Mucosa of descending colon (tissue), 3 donors: ENCODE results near the gene ATP2A3. TPM values are rescaled to one million over a fixed set of nuclear protein-coding genes. Genes with fewer than 3 reads are reported as not detected.

Source experiments
- ATAC-seq: fragments of 200-7000 bp; cut with Tn5 transposase; one replicate; pipeline ENCODE4 v1.9.1; 2020; ENCODE audit warnings: mild to moderate bottlenecking, moderate library complexity
- DNase-seq, 3 donors: peaks; one replicate each; pipeline ENCODE4 v3.0.0-alpha.2; 2020
- H3K36me3 ChIP-seq: fragments of 200-600 bp; one replicate; pipeline ENCODE4 v1.8.0; 2021; ENCODE audit warnings: low read depth, mild to moderate bottlenecking
- H3K4me1 ChIP-seq: fragments of 200-600 bp; one replicate; pipeline ENCODE4 v1.8.0; 2021; ENCODE audit warnings: low read depth, mild to moderate bottlenecking
- H3K4me3 ChIP-seq: fragments of 200-600 bp; one replicate; pipeline ENCODE4 v1.8.0; 2021; ENCODE audit warnings: mild to moderate bottlenecking
- H3K9me3 ChIP-seq: fragments of 200-600 bp; one replicate; pipeline ENCODE4 v1.8.0; 2021; ENCODE audit warnings: mild to moderate bottlenecking
- intact Hi-C, 2 donors: fragments of 100-400 bp; cut with DNase I in 1 of 2; cut with micrococcal nuclease in 1 of 2; formaldehyde crosslinking; loops; one replicate each; pipeline versions ENCODE4 v1.11.0 to v1.11.1; 2022; cut with DNase I, micrococcal nuclease
- total RNA-seq, 3 donors: library from RNA; stranded (reverse); fragmentation: NEBNext Ultra II Directional in 2 of 3; extraction: Animal tissue kit (Norgen Biotek cat#: 25700) in 2 of 3; gene quantifications; one replicate each; pipeline versions ENCODE4 v1.2.1 to v1.2.4, GENCODE V29; 2021 to 2023
- TF ChIP-seq, protein P1 (sequence below): fragments of 200-600 bp; IDR thresholded peaks from one replicate; pipeline ENCODE4 v1.8.0; 2022; ENCODE audit warnings: antibody characterized with exemption, mild to moderate bottlenecking
- donor health status: DM: no; HTN: no; CAD: no; lungs with moderate emphysema.
- donor health status: DM: no; HTN: no; CAD: no.
- donor health status: DM: no; HTN: yes; CAD: no.

Gene ATP2A3
- total RNA-seq, 3 donors from 2014 or later = 72.8 to 253 (median 247) TPM

DNA sequence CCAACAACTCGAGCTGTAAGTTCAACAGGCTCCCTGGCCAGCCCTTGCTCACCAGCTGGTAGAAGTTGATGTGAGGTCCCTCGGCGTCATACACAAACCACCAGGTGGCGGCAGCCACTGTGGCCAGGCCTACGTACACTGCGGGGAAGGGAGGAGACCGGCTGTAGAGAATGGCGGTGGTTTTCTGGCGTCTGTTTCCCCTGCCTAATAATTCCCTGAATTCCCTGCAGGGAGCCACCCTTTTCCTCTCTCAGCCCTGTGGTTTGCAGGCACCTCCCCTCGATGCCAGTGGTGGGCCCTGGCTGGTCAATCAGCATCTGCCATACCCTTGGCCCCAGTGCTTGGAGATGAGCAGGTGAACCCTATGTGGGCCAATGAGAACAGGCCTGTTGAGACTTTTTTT, 29.1 kb downstream of the ATP2A3 start:
- Histone ChIP-seq H3K9me3 (no peaks in the 10 kb centered on the region), H3K4me1 (no peaks in the 10 kb centered on the region), H3K4me3 (no peak overlapping the region), H3K36me3 (no peaks in the 10 kb centered on the region)
- peak in 2 of 3 donors; percentile 82 to 83 for DNase-seq
- intact Hi-C loops = loop anchor here in 1 of 2 donors (10.0 kb wide), 1 partner anchor 70 kb away; no protein-coding TSS in a partner anchor
- TF ChIP-seq, protein P1, sequence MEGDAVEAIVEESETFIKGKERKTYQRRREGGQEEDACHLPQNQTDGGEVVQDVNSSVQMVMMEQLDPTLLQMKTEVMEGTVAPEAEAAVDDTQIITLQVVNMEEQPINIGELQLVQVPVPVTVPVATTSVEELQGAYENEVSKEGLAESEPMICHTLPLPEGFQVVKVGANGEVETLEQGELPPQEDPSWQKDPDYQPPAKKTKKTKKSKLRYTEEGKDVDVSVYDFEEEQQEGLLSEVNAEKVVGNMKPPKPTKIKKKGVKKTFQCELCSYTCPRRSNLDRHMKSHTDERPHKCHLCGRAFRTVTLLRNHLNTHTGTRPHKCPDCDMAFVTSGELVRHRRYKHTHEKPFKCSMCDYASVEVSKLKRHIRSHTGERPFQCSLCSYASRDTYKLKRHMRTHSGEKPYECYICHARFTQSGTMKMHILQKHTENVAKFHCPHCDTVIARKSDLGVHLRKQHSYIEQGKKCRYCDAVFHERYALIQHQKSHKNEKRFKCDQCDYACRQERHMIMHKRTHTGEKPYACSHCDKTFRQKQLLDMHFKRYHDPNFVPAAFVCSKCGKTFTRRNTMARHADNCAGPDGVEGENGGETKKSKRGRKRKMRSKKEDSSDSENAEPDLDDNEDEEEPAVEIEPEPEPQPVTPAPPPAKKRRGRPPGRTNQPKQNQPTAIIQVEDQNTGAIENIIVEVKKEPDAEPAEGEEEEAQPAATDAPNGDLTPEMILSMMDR = peak; percentile 28
- peak; percentile 92 for ATAC-seq

DNA sequence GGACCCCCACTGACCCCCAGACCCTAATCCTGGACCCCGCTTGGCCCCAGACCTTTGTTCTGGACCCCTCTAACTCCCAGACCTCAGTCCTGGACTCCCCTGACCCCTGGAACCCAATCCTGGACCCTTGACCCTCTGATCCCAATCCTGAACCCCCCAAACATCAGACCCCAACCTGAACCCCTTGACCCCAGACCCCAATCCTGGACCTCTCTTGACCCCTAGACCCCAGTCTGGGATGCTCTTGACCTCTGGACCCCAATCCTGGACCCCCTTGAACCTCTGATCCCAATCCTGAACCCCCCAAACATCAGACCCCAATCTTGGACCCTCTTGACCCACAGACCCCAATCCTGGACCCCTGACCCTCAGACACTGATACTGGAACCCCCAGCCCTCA, 34.5 kb downstream of the ATP2A3 start:
- intact Hi-C loops = loop anchor here in 1 of 2 donors (10.0 kb wide), 1 partner anchor 75 kb away; no protein-coding TSS in a partner anchor
- no peaks in the 10 kb centered on the region for H3K36me3 ChIP-seq
- DNase-seq = no peak
- TF ChIP-seq, protein P1 = no peak
- H3K4me3 ChIP-seq = no peak overlapping the region
- no peaks in the 10 kb centered on the region for H3K4me1 ChIP-seq
- no peak for ATAC-seq
- H3K9me3 ChIP-seq = no peaks in the 10 kb centered on the region

DNA sequence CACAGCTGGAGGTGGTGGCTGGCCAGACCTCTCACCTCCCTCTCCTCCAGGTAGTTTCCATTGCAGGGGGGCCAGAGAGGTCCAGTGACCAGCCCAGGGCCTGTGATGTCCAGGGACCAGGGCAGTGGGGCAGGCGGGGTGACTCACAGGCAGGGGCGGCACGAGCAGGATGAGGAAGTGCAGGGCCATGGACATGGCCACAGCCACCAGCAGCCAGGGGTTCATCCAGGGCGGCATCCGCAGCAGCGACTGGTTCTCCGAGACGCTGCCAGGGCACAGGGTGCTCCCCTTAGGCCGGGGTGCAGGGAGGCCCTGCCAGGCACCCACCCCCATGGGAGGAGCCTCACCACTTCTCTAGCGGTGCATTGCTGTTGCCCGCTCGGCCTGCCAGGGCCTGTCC, 35.1 kb downstream of the ATP2A3 start:
- H3K36me3 ChIP-seq = no peaks in the 10 kb centered on the region
- no peak overlapping the region for H3K4me3 ChIP-seq
- no peaks in the 10 kb centered on the region for H3K9me3 ChIP-seq
- no peak for DNase-seq
- TF ChIP-seq, protein P1 = no peak
- no peaks in the 10 kb centered on the region for H3K4me1 ChIP-seq
- no peak for ATAC-seq
- intact Hi-C loops = no loop called here

DNA sequence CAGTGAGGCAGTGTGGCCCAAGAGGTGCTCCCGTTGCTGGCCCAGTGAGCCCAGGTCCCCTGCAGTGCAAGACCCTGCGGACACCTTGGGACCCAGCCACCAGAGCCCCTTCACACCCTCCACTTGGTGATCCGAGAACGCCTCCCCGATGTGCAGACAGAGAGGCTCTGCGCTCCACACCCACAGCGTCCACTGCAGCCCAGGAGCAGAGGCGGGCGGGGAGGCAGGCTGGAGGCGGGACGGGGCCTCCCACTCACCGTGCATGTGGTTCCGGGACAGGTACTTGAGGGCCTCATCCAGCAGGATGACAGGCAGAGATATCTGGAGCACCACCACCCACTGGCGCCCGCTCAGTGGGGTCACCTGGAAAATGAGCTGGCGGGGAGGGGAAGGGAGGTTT, 35.8 kb downstream of the ATP2A3 start:
- intact Hi-C loops = no loop called here
- ATAC-seq (no peak), DNase-seq (no peak)
- Histone ChIP-seq H3K4me3 (no peak overlapping the region), H3K9me3 (no peaks in the 10 kb centered on the region), H3K36me3 (no peaks in the 10 kb centered on the region), H3K4me1 (no peaks in the 10 kb centered on the region)
- TF ChIP-seq, protein P1 = no peak

DNA sequence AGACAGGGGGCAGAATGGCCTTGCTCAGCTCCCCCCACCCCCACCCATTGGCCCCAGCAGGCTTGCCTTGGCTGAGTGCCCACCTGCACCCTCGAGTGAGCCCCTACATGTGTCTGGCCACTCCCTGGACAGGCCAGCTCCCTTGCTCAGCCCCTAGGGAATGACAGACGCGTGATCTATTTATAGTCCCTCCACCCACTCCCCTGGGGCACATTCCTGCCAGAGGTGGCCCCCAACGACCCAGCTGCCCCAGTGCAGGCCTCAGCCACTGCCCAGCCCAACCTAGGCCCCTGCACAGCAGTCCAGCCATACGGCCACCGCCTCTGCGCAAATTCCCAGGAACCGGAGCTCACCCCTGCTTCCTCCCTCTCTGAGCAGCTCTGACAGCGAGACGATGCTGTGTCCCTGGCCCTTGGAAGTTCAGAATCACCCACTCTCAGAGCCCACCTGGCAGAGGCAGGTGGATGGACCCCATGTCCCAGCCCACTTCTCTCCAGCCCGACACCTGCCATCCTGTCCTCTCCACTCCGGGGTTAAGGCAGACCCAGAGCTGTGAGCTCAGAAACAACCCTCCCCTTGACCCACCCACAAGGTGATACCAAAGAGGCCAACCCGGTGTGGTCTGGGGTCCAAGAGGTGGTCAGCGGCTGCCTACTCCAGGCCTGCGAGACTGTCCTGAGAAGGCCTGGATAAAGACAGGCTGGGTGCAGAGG, 36.5 kb downstream of the ATP2A3 start:
- DNase-seq (no peak), ATAC-seq (no peak)
- TF ChIP-seq, protein P1 = no peak
- intact Hi-C loops = no loop called here
- no peaks in the 10 kb centered on the region for H3K4me1 ChIP-seq
- H3K4me3 ChIP-seq = no peak overlapping the region
- H3K9me3 ChIP-seq = no peaks in the 10 kb centered on the region
- H3K36me3 ChIP-seq = no peaks in the 10 kb centered on the region
